Measurements from ENCODE around the gene ALOX15B.
A peak's percentile ranks its signal among the peaks of the same experiment; 100 is the strongest.

The ALOX15B gene, protein sequence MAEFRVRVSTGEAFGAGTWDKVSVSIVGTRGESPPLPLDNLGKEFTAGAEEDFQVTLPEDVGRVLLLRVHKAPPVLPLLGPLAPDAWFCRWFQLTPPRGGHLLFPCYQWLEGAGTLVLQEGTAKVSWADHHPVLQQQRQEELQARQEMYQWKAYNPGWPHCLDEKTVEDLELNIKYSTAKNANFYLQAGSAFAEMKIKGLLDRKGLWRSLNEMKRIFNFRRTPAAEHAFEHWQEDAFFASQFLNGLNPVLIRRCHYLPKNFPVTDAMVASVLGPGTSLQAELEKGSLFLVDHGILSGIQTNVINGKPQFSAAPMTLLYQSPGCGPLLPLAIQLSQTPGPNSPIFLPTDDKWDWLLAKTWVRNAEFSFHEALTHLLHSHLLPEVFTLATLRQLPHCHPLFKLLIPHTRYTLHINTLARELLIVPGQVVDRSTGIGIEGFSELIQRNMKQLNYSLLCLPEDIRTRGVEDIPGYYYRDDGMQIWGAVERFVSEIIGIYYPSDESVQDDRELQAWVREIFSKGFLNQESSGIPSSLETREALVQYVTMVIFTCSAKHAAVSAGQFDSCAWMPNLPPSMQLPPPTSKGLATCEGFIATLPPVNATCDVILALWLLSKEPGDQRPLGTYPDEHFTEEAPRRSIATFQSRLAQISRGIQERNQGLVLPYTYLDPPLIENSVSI

DNA sequence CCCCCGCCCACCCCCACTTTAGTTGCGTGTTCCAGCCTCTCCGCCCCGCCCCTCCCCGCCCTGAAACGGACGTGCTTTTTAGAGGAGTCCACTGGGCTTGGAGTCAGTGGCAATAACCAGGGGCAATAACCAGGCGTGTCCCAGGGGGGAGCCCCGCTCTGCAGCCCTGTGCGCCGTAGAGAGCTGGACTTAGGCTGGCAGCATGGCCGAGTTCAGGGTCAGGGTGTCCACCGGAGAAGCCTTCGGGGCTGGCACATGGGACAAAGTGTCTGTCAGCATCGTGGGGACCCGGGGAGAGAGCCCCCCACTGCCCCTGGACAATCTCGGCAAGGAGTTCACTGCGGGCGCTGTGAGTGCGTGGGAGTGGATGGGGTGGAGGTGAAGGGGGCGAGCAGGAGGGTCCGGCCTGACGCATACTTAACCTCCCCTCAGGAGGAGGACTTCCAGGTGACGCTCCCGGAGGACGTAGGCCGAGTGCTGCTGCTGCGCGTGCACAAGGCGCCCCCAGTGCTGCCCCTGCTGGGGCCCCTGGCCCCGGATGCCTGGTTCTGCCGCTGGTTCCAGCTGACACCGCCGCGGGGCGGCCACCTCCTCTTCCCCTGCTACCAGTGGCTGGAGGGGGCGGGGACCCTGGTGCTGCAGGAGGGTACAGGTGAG lies at the start of gene ALOX15B:
TSS of gene ALOX15B (plus strand) at position 106 of the 657 bp plus-strand sequence. CDS start at position 203, 97 bp downstream.
- DNase-seq: no peak

DNA sequence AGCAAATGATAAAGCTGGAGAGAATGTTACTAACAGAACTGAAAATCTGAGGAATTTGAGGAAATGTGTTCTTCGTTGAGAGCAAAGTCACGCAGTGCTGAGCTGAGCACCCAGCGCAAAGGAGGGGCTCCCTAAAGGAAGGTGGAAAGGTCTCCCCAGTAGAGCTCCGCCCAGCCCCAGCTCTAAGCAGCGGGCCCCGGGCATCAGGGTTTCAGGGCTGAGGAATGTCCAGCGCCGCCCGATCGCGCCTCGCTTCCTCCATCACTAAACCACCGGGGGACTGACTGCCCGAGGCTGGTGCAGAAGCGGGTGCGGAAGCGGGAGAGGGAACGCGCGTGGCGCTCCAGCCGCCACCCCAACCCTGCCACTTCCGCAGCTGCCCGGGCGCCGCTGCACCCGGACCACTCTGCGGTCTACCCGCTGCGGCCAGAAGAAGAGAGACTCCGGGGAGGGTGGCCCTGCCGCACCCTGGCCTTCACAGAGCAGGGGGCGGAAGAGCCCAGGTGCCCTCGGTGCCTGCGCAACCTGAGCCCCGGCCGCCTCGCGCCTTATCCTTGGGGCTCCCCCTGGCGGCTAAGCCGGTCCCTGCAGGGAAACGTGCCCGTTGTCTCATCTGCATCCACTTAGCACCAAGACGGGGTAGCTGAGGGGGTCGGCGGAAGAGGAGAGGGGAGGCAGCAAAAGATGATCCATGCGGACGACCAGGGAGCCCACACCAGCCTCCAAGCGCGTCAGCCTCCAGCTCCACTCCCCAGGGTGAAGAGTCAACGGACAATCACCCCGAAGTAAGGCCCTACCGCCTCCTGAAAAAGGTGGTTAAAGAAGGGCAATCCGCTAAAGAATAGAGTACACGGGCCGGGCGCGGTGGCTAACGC lies 48.8 kb upstream of the ALOX15B start:
- DNase-seq: peak; percentile 94

DNA sequence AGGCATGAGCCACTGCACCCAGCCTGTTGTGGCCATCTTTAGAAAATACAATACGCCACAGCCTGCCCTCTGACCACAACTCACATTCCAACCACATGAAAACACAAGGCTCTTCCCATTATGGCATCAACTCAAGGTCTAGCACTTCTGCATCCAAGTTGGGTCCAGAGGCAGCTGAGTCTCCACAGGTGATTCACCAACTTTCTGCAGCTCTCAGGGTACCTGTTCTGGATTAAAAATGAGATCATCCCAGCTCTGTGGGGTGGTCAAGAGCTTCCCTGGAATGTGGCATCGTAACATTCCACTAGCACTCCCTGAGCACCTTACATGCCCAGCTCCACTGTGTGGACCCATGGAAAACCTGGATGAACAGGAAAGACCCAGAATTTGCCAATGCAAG lies 46.3 kb upstream of the ALOX15B start:
- no peak for DNase-seq

DNA sequence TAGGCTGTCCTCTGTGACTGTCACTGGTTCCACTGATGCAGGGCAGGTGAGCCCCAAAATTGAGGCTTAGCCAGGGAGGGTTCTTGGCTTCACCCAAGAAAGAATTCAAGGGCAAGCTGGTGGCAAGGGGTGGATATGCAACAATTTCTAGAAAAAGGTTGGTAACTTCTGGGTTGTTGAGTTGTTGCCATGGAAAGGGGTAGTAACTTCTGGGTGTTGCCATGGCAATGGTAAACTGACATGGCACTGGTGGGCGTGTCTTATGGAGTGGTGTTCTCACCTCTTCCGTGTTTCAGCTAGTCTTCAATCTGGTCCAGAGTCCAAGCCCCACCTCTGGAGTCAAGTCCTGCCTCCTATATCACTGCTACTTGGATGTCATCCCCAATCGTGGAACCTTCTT lies 45.9 kb upstream of the ALOX15B start:
- DNase-seq: no peak

DNA sequence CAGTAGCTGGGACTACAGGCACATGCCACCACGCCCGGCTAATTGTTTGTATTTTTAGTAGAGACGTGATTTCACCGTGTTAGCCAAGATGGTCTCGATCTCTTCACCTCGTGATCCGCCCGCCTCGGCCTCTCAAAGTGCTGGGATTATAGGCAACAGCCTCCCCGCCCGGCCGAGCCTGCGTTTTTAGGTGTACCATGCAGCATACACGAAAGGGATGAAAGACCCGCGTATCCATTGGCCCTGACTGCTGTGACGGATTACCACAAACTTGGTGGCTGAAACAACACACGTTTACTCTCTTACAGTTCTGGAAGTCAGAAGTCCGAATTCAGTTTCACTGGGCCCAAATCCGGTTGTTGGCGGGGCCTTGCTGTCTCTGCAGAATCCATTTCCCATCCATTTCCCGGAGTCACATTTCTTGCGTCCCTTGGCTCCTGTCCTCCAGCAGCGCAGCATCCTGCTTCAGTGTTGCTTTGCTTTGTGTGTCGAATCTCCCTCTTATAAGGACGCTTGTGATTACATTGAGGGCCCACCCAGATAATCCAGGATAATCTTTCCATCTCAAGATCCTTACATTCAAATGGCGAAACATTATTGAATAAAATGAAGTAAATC lies 44.8 kb upstream of the ALOX15B start:
- no peak for DNase-seq

DNA sequence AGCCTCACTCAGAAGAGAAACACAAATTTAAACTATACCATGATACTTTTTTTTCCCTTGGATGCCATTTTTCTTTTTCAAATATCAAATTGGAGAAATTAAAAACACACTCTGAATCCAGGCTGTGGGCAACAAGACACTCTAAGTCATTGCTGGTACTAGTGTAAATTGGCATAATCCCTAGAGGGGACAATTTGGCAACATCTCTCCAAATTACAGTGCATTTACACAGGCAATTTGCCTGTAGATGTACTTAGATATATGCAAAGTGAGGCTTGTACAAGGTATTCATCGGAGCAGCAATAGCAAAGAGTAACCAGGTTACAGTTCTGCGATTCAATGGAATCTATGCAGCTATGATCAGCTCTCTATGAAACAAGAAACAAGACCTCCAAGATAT lies 43.1 kb upstream of the ALOX15B start:
- DNase-seq: no peak

DNA sequence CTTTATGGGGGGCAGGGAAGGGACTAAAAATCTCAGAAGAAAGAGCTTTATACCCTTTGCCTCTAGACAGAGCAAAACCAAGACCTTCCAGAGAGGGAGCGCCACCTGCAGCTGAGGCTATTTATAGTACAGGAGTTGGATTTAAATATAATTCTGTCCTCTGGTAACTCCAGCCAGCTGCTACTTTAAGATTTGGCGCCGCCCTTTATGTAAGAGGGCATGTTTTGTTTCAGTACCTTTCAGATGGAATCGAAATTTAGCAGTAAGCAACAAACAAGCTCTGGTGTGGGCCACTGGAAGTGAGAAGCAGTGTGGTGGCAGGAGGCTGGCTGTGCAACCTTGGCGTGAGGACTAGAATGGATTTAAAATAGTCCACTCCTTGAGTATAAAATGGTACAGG lies 41.7 kb upstream of the ALOX15B start:
- peak; percentile 33 for DNase-seq

DNA sequence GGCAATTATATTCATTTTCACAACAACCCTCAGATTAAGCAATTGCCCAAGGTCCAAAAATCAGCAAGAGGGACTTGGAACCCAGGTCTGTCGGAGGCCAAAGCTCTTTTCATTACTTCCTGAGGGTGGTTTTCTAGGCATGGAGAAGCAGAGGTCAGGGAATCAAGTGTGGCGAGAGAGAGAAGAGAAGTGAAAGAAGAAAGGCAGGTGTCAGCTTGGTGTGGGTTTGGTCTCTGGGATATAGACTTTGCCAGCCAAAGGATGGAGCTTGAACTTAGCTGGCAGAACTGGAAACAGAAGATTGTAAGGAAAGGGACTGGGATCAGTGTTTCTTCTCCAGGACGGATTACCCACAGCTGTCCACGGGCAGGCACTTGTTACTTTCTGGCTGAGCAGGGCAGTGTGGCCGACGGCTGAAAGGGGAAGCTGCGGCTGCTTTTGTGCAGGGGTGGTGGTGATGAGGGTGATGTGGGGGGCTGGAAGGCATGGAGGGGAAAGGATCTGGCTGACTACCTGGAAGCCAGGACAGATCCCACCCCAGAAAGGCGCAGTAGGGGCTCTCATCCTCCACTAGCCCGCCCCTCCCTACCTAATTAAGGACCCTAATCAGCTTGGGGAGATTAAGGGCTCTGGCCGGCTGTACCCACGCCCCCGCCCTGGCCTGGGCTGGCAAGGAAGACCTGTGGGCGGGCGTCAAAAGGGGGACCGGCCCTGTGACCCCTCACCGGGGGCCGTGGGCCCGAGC lies 36.7 kb upstream of the ALOX15B start, which contains the start of gene GUCY2D:
TSS of gene GUCY2D (plus strand) at position 640 of the 745 bp plus-strand sequence. CDS start 433 bp downstream, outside the sequence.
- DNase-seq: no peak

DNA sequence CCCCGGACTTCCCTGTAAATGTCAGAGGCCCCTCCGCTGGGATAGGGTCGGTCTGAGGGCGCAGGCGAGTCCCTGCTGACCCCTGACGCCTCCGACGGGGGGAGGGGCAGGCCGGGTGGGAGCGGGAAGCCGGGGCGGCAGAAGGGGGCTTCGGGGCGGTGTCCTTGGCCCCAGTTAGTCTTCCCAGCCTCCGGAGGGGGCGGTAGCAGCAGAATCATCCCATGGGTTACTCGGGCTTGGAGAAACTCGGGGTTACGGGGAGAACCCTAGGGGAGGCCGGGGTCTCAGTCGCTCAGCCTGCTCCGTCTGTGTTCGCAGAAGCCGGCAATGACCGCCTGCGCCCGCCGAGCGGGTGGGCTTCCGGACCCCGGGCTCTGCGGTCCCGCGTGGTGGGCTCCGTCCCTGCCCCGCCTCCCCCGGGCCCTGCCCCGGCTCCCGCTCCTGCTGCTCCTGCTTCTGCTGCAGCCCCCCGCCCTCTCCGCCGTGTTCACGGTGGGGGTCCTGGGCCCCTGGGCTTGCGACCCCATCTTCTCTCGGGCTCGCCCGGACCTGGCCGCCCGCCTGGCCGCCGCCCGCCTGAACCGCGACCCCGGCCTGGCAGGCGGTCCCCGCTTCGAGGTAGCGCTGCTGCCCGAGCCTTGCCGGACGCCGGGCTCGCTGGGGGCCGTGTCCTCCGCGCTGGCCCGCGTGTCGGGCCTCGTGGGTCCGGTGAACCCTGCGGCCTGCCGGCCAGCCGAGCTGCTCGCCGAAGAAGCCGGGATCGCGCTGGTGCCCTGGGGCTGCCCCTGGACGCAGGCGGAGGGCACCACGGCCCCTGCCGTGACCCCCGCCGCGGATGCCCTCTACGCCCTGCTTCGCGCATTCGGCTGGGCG lies 35.9 kb upstream of the ALOX15B start:
- DNase-seq: no peak

DNA sequence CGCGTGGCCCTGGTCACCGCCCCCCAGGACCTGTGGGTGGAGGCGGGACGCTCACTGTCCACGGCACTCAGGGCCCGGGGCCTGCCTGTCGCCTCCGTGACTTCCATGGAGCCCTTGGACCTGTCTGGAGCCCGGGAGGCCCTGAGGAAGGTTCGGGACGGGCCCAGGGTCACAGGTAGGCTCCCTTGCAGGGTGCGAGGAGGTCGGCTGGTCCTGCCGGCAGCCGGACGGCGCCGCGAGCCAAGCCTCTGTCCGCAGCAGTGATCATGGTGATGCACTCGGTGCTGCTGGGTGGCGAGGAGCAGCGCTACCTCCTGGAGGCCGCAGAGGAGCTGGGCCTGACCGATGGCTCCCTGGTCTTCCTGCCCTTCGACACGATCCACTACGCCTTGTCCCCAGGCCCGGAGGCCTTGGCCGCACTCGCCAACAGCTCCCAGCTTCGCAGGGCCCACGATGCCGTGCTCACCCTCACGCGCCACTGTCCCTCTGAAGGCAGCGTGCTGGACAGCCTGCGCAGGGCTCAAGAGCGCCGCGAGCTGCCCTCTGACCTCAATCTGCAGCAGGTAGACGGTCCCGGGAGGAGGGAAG lies 35.2 kb upstream of the ALOX15B start:
- no peak for DNase-seq

DNA sequence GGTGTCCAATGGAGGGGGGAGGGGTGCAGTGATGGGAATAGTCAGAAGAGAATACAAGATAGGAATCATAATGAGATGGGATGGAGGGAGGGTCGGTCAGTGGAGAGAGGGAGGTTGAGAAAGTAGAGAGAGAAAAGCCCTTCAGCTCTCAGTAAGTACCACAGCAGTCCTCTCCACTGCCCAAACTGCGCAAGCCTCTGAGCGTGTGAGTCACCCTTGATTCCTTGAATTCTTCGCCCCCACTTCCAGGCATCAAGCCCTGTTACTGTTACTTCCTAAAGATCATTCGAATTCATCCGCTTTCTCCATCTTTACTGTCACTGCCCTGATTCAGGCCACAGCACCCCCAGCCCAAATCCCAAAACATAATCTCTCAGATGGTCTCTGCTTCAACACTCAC lies 34.0 kb upstream of the ALOX15B start:
- no peak for DNase-seq

DNA sequence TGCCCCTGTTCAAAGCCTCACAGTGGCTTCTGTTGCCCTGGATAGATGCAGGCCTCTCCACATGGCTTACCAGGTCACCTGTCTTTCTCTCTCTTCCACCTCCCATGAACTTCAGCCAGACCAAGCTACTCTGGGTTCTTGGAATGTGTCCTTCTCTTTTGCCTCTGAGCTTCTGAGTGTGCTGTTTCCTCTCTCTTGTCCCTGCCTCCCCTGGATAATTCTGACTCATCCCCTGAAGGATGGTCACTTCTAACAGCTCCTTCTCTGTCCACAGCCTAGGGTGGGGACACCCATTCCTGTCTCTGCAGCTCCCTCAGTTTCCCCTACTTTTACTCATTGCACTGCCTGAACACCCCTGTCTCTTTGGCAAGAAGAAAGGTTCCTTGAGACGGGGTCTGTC lies 33.5 kb upstream of the ALOX15B start:
- DNase-seq: no peak

DNA sequence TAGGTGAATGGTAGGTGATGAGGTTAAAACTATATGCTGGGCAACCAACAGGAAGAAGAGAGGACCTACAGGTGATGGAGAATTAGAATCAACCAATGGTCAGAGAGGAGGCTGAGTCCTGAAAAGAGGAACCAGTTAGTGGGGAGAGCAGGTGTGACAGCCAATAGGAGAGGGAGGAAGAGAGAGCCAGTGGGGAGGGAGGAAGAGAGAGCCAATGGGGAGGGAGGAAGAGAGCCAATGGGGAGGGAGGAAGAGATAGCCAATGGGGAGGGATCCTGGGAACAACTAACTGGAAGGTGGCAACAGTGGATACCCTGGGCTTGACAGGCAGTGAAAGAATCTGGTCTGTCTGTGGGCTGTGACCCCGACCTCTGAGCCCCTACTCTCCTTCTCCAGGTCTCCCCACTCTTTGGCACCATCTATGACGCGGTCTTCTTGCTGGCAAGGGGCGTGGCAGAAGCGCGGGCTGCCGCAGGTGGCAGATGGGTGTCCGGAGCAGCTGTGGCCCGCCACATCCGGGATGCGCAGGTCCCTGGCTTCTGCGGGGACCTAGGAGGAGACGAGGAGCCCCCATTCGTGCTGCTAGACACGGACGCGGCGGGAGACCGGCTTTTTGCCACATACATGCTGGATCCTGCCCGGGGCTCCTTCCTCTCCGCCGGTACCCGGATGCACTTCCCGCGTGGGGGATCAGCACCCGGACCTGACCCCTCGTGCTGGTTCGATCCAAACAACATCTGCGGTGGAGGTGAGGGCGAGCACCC lies 32.7 kb upstream of the ALOX15B start:
- no peak for DNase-seq

DNA sequence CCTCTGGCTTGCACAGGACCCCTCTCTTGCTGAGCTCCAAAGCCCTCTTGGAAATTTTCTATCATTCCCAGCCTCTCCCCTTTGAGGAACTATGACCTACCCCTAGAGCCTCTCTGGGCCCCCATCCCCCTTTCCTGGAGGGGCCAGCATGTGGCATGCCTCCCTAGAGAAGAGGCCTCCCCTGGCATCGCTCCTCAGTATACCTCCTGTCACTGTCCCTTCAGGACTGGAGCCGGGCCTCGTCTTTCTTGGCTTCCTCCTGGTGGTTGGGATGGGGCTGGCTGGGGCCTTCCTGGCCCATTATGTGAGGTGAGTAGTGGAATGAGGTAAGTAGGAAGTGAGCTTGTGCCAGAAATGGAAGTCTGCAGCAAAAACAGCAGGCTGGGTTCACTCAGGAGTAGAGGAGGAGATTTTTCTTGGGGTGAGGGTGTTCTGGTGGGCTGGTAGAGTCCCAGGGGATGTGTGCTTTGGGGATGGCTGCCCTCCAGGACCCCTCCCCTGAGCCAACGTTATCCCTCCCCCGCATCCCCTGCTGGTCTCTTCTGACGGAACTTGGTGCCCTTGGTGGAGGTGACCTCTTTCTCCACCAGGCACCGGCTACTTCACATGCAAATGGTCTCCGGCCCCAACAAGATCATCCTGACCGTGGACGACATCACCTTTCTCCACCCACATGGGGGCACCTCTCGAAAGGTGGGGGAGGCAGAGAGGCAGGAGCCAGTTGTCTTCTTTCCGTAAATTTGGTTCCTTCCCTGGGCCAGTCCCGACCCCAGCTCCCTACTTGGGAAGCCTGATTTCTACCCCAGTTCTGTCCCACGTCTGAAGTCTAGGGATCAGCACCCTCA lies 31.8 kb upstream of the ALOX15B start:
- no peak for DNase-seq

DNA sequence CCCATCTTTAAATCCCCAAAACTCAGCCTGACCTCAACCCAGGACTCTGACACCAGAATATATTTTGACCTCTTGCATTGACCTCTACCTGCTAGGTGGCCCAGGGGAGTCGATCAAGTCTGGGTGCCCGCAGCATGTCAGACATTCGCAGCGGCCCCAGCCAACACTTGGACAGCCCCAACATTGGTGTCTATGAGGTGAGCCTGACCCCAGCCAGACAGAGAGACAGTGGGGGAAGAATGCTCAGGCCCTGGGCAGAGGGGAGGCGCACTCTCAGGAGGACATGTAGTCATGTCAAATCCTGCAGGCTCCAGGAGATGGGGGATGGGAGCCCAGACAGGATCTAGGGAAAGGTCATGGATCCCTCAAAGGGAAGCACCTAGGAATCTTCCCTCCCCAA lies 31.0 kb upstream of the ALOX15B start:
- no peak for DNase-seq

DNA sequence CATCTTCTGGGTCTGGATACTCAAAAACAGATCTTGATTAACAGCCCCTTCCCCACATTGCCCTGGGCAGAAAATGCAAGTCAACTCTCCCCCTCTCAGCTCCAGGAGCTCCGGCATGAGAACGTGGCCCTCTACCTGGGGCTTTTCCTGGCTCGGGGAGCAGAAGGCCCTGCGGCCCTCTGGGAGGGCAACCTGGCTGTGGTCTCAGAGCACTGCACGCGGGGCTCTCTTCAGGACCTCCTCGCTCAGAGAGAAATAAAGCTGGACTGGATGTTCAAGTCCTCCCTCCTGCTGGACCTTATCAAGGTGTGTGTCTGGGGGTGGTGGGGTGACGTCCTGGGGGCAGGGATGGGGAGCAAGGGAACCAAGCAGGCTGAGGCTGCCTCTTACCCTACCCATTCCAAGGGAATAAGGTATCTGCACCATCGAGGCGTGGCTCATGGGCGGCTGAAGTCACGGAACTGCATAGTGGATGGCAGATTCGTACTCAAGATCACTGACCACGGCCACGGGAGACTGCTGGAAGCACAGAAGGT lies 26.7 kb upstream of the ALOX15B start:
- no peak for DNase-seq

DNA sequence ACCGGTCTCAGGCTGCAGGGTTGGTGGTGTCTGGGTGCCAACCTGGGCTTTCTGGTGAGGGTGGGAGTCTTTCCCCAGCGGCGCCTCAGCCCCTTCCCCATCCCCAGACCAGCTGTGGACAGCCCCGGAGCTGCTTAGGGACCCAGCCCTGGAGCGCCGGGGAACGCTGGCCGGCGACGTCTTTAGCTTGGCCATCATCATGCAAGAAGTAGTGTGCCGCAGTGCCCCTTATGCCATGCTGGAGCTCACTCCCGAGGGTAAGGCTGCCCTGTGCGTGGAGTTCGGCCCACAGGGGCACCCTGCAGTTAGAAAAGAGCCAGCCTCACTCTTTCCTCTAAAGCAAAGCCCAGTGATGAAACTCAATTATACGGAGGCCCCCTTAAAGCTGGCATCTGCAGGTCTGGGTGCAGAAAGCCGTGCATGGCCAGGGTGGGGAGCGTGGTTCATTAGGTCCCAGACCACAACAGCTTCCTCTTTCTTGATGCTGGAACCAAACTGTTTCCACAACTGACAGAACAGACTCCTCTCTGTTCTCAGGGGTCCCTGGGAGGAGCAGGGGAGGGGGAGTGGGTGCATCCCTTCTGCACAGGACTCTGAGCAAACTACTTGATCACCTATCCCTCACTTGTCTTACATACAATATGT lies 25.7 kb upstream of the ALOX15B start:
- no peak for DNase-seq
